Thoracic aorta (tissue), 2 donors: Measurements from ENCODE around the gene GNPTG. TPM values are rescaled to one million over a fixed set of nuclear protein-coding genes. Genes with fewer than 3 reads are reported as not detected.
A peak's percentile ranks its signal among the peaks of the same experiment; 100 is the strongest.

Experiments
- ATAC-seq: fragments of 150-250 bp; one replicate; pipeline ENCODE4 v1.8.0; 2017; ENCODE audit warnings: low read depth; ENCODE audit not compliant: insufficient number of reproducible peaks, low FRiP score
- DNase-seq: peaks from one replicate; pipeline ENCODE4 v3.0.0-alpha.2; 2020; ENCODE audit warnings: low spot score
- H3K27ac ChIP-seq, 2 donors: fragments of 200-600 bp; sonication (generic); 1 replicate in 1 of 2; 2 replicates in 1 of 2; pipeline ENCODE4 v1.5.1; 2016; ENCODE audit warnings: mild to moderate bottlenecking in 2 of 2, moderate library complexity in 2 of 2
- H3K27me3 ChIP-seq: fragments of 200-600 bp; sonication (generic); replicated peaks from 2 replicates; pipeline ENCODE4 v1.6.0; 2016; ENCODE audit warnings: mild to moderate bottlenecking; ENCODE audit not compliant: insufficient read depth
- H3K36me3 ChIP-seq: fragments of 200-600 bp; sonication (generic); one replicate; pipeline ENCODE4 v1.5.1; 2016
- H3K4me1 ChIP-seq, 2 donors: fragments of 200-600 bp; sonication (generic); 1 replicate in 1 of 2; 2 replicates in 1 of 2; pipeline versions ENCODE4 v1.5.1 to v1.6.0; 2016; ENCODE audit warnings: low read depth in 2 of 2, mild to moderate bottlenecking in 1 of 2; ENCODE audit not compliant: control insufficient read depth in 1 of 2
- H3K4me3 ChIP-seq: fragments of 200-600 bp; sonication (generic); 2 replicates; pipeline ENCODE4 v1.5.1; 2016; ENCODE audit warnings: mild to moderate bottlenecking
- H3K9me3 ChIP-seq: fragments of 200-600 bp; sonication (generic); 2 replicates; pipeline ENCODE4 v1.5.1; 2016
- CTCF ChIP-seq: fragments of 200-600 bp; sonication (generic); IDR thresholded peaks from one replicate; pipeline ENCODE4 v1.5.1; 2019; ENCODE audit warnings: antibody characterized with exemption
- total RNA-seq, 2 donors: library from RNA; depleted of rRNA; stranded (reverse); fragments of >200 nt; gene quantifications; one replicate each; pipeline versions ENCODE4 v1.1.0 to v1.2.3, GENCODE V29; 2016

The GNPTG gene
- total RNA-seq, 2 donors from 2014 or later, result 67.9 to 69.7 TPM

GRCh38 chr16:1350691-1351090 lies 1.0 kb upstream of the GNPTG start:
- Histone ChIP-seq H3K27me3 (no peaks in the 10 kb centered on the region), H3K4me3 (peak overlapping the region; percentile 88), H3K9me3 (no peaks in the 10 kb centered on the region), H3K27ac (no peak overlapping the region), H3K4me1 (peaks cover 8 to 32% of the 10 kb centered on the region in 2 donors), H3K36me3 (peaks cover 12% of the 10 kb centered on the region)
- ATAC-seq (no peak), DNase-seq (no peak)
- no peak for TF ChIP-seq CTCF

- no peak for ATAC-seq
Observed at GRCh38 chr16:1351215-1351581, 533 bp upstream of the GNPTG start.

GRCh38 chr16:1354815-1355540 lies 3.2 kb downstream of the GNPTG start:
- H3K27me3 ChIP-seq, result no peaks in the 10 kb centered on the region
- H3K9me3 ChIP-seq, result no peaks in the 10 kb centered on the region
- no peak for TF ChIP-seq CTCF
- no peak for ATAC-seq
- no peak for DNase-seq
- no peak overlapping the region for H3K4me3 ChIP-seq
- H3K4me1 ChIP-seq, result peaks cover 8 to 32% of the 10 kb centered on the region in 2 donors
- no peak overlapping the region for H3K27ac ChIP-seq
- no peaks in the 10 kb centered on the region for H3K36me3 ChIP-seq

More at GRCh38 chr16:1351215-1351581, 533 bp upstream of the GNPTG start:
- Histone ChIP-seq H3K4me3 (peak overlapping the region; percentile 88), H3K27me3 (no peaks in the 10 kb centered on the region), H3K36me3 (peaks cover 12% of the 10 kb centered on the region), H3K27ac (peak overlapping the region; percentile 39 to 47), H3K4me1 (peaks cover 8 to 32% of the 10 kb centered on the region in 2 donors), H3K9me3 (no peaks in the 10 kb centered on the region)
- no peak for TF ChIP-seq CTCF
- DNase-seq, result no peak

- peaks cover 8 to 27% of the 10 kb centered on the region in 2 donors for H3K4me1 ChIP-seq
- H3K4me3 ChIP-seq, result no peak overlapping the region
- ATAC-seq (no peak), DNase-seq (no peak)
- TF ChIP-seq CTCF, result no peak
- H3K27me3 ChIP-seq, result no peaks in the 10 kb centered on the region
- no peak overlapping the region for H3K27ac ChIP-seq
- no peaks in the 10 kb centered on the region for H3K9me3 ChIP-seq
- peaks cover 6% of the 10 kb centered on the region for H3K36me3 ChIP-seq
Observed at GRCh38 chr16:1355591-1355990, 3.9 kb downstream of the GNPTG start.

GRCh38 chr16:1356061-1356900 lies 4.5 kb downstream of the GNPTG start:
- no peak overlapping the region for H3K4me3 ChIP-seq
- no peaks in the 10 kb centered on the region for H3K9me3 ChIP-seq
- DNase-seq, result no peak
- H3K27me3 ChIP-seq, result no peaks in the 10 kb centered on the region
- ATAC-seq, result no peak
- H3K4me1 ChIP-seq, result peaks cover 8 to 20% of the 10 kb centered on the region in 2 donors
- no peak for TF ChIP-seq CTCF
- no peak overlapping the region for H3K27ac ChIP-seq
- peaks cover 10% of the 10 kb centered on the region for H3K36me3 ChIP-seq
